SIG-M5 treated with dmso at 0.1 percent for 504 hours (cell line): ENCODE measurements around the gene SCN10A.

Experiments
- DNase-seq: peaks from one replicate; lab custom pipeline; 2025; ENCODE audit not compliant: unreplicated experiment; lab: John Stamatoyannopoulos, UW

The SCN10A gene

GRCh38 chr3:38652934-38653333, 163.1 kb downstream of the SCN10A start:
- no peak for DNase-seq

GRCh38 chr3:38651153-38651789, 164.7 kb downstream of the SCN10A start:
- peak; percentile 46 for DNase-seq

GRCh38 chr3:38650248-38650951, 165.6 kb downstream of the SCN10A start:
- DNase-seq = no peak

- no peak for DNase-seq
These were observed 166.3 kb downstream of the SCN10A start, which contains the start of gene SCN5A for GRCh38 chr3:38649500-38650247. TSS of gene SCN5A (minus strand) at chr3:38649687. CDS start at chr3:38633307, 16,380 bp downstream.

GRCh38 chr3:38648659-38649499, 167.1 kb downstream of the SCN10A start:
- DNase-seq = no peak

- DNase-seq = no peak
These were observed 167.9 kb downstream of the SCN10A start for GRCh38 chr3:38648024-38648658.

GRCh38 chr3:38647217-38647970, 168.6 kb downstream of the SCN10A start:
- DNase-seq = no peak
